ENCODE results near the gene IPO4. TPM values are rescaled to one million over a fixed set of nuclear protein-coding genes. Genes with fewer than 3 reads are reported as not detected.
"Not testable (repeated sequence)": the region's sequence is repeated elsewhere in the genome, so short reads cannot be mapped to it uniquely, and the experiment has no call there.

IPO4 gene
- total and polyA plus RNA-seq, 2 of the 8 experiments (the other 6 are each of a cell fraction or from before 2014, with no cell fraction given), result 55.5 to 108 TPM

- not testable (repeated sequence) for H3K14ac ChIP-seq (ENCODE audit: insufficient read length); H4K5ac ChIP-seq (ENCODE audit: insufficient read length, low read depth, low read length); H4K20me1 ChIP-seq (replicated peaks in 1 of 2; ENCODE audit: control insufficient read depth in 1 of 2, insufficient read depth in 2 of 2, low read length in 2 of 2); FAIRE-seq; H3K9ac ChIP-seq (replicated peaks in 1 of 4; ENCODE audit: extremely low read depth in 1 of 4, low read depth in 3 of 4, low read length in 3 of 4); H3K56ac ChIP-seq (replicated peaks; ENCODE audit: insufficient read length, low read depth, low read length); H3K27me3 ChIP-seq (replicated peaks in 1 of 4; ENCODE audit: control insufficient read depth in 3 of 4, extremely low read depth in 1 of 4, insufficient read depth in 3 of 4, low read length in 3 of 4); H2AFZ ChIP-seq (ENCODE audit: low read length); H3K18ac ChIP-seq (ENCODE audit: extremely low read depth, low read length); H2AK5ac ChIP-seq (ENCODE audit: low read depth, low read length); H3K23me2 ChIP-seq (ENCODE audit: low read depth, low read length); H3K23ac ChIP-seq (ENCODE audit: insufficient read length); H3K79me2 ChIP-seq (ENCODE audit: control insufficient read depth in 1 of 2, insufficient read depth in 2 of 2, low read length in 2 of 2); H3K4me1 ChIP-seq (replicated peaks in 1 of 4; ENCODE audit: control insufficient read depth in 3 of 4, insufficient read depth in 4 of 4, low read length in 3 of 4); H2BK20ac ChIP-seq (ENCODE audit: low read length); H4K8ac ChIP-seq (ENCODE audit: extremely low read depth, insufficient read depth, low read length); H4K91ac ChIP-seq (replicated peaks; ENCODE audit: insufficient read length, low read length); H3K79me1 ChIP-seq (ENCODE audit: low read depth, low read length); H2BK12ac ChIP-seq (ENCODE audit: low read depth, low read length); H2BK120ac ChIP-seq (replicated peaks; ENCODE audit: low read depth, low read length); H3K9me3 ChIP-seq (ENCODE audit: insufficient read depth in 2 of 2, low read depth in 1 of 2, low read length in 1 of 2); H3K4ac ChIP-seq (replicated peaks; ENCODE audit: insufficient read length, low read depth, low read length); DNase-seq (ENCODE audit: low read depth in 1 of 2, low spot score in 2 of 2); H2BK15ac ChIP-seq (ENCODE audit: low read length)
- 0 out of 2 replicates have a peak overlapping the region, but pooled peaks have one; percentile 89 for H2BK5ac ChIP-seq (ENCODE audit: low read depth, low read length)
- ChIA-PET POLR2A (ENCODE audit: partially characterized antibody) (interaction anchor here (0.9 to 5.0 kb wide), 7 partner anchors 11 to 40 kb away, joined by 3 to 24 read pairs (median 6); partner anchors contain the start of genes CHMP4A, IPO4, MDP1 and REC8), CTCF (ENCODE audit: partially characterized antibody) (interaction anchor here (1.0 to 2.3 kb wide), 2 partner anchors 12 to 14 kb away, joined by 3 to 9 read pairs; partner anchors contain the start of gene CHMP4A)
- peak overlapping the region in 1 of 4 experiments; percentile 36; a peak in 2 of 8 replicates for H3K4me3 ChIP-seq (ENCODE audit: extremely low read depth in 1 of 4, insufficient read depth in 2 of 4, low read depth in 3 of 4, low read length in 4 of 4)
- peaks cover 9 to 34% (median 22%) of the 10 kb centered on the region in 4 experiments; a peak in 7 of 8 replicates for H3K36me3 ChIP-seq (ENCODE audit: control insufficient read depth in 2 of 4, insufficient read depth in 4 of 4, low read length in 3 of 4)
- H3K27ac ChIP-seq (ENCODE audit: low read depth, low read length), result peak overlapping the region; percentile 63; the same call in 1 of the 2 replicates
- H3K4me2 ChIP-seq (ENCODE audit: insufficient read depth in 1 of 2, low read depth in 2 of 2, low read length in 2 of 2), result peak overlapping the region; percentile 38 to 45; a peak in 1 of 4 replicates
- 45% methylated on average over 8 of the region's 8 CpGs; no CpG with 5 or more reads in 1 of the 2 experiments for WGBS, 2 experiments (ENCODE audit: extremely low coverage in 1 of 2, insufficient coverage in 1 of 2, insufficient read length in 1 of 2, insufficient replicate concordance in 2 of 2, low coverage in 1 of 2, low lambda C conversion rate in 2 of 2, missing lambda C conversion rate in 1 of 2)
Measured at GRCh38 chr14:24202538-24202937, 13.9 kb upstream of the IPO4 start.

All from H1 (cell line).